ENCODE data around the gene PRR16.

The PRR16 gene

GRCh38 chr5:120518581-120518980 is 54.5 kb downstream of the PRR16 start:
- DNase-seq = no peak

DNA sequence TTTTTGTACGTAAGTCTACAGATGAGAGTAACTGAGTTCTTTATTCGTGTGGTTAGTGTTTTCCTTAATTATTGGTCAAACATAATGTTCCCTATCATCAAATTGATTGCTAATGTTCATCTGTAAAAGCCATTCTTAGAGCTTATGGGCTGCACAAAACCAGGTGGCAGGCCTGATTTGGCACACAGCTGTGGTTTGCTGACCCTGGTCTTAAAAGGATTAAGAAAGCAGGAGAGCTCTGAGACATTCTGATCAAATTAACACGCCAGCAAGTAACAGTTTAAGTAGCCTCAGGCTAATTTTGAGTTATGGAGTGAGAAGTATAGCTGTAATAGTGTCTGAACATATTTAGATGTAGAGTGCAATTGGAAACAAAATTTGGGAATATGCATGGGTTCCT is 63.2 kb downstream of the PRR16 start:
- no peak for DNase-seq

DNA sequence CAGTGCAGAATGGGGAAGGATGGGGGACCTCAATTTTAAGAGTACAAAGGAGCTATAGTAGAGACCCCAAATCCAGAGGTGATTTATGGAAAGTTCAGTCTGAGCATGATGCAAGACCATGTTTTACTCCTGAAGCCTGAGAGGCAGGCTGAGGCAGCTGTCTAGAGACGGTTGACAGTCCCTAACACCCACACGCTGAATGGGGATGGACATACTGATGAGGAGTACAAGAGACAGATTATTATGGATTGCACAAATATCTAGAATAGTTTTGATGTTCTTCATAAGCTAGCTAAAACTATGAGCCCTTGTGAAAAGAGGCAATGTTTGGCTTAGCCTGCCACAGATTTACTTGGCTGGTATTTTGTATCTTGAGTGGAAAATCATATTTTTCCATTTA is 64.5 kb downstream of the PRR16 start:
- DNase-seq = no peak

DNA sequence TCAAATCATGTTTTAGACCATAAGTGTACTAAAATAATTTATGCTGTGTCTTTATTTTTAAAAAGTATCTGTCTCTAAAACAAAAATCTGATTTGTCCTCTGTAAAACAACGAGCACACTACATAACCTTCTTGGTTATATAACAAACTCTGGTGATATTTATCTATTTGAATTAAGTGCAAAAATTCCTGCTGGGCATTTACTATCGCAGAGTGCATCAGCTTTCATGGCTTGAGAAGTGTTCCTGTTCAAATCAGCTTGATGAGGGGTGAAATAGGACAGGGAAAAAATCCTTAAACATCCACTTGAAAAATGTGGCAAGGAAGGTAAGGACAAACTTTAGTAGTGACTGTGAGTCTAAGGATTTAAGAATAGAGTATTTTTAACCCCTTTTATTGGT is 65.3 kb downstream of the PRR16 start:
- no peak for DNase-seq

DNA sequence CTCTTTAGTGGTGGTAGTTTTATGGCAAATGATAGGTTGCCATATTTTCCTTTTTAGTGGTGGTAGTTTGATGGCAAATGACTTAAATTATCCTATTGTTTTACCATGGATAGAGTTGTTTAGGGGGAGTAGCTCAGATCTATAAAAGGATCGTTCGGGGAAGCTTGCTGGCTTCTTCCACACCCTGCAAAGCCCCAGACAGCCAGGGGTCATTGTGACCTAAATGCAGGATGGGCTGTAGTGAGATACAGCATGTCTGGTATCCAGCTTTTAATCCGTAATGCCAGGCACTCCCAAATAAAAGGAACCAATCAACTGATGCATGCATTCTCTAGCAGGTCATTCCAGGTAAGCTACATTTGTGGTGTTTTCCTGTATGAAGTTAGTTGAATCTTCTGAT is 67.1 kb downstream of the PRR16 start:
- DNase-seq = no peak

DNA sequence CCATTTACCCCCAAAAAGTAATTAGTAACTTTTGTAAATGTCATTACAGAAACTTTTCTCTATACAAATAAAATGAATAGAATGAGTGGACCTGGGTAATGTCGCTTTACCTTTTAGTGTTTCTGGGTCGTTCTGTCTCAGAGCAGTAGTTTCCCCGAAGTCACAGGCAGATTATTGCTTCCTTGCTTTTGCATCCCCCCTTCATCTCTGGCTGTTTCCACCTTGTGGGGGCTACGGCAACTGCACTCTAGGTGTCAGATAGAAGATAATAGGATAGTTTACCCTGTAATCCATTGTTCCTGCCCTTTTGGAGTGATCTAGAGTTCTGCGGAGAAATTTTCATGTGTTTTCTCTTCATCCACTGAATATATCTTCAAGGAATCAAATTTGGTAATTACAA is 68.7 kb downstream of the PRR16 start:
- DNase-seq = no peak

- DNase-seq = no peak
These were observed 69.5 kb downstream of the PRR16 start for GRCh38 chr5:120533581-120533980.

DNA sequence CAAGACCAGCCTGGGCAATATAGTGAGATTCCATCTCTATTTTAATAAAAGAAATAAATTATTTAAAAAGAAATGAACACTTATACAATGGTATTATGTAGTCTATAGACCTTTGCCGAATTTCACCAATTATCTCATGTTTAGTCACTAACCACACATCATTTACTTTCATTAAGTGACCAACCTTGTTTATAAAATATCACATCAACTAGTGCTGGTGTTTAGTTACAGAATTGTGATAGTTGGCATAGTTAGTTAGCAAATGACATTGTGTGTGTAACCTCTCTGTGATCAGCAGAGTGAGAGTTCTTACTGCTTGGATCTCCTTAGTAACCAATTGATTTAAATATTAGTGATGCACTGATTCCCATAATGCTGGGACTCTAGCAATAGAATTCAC is 71.8 kb downstream of the PRR16 start:
- no peak for DNase-seq

- DNase-seq = no peak
These were observed 74.0 kb downstream of the PRR16 start for GRCh38 chr5:120538149-120538548.

GRCh38 chr5:120538644-120539043 is 74.5 kb downstream of the PRR16 start:
- DNase-seq = no peak

DNA sequence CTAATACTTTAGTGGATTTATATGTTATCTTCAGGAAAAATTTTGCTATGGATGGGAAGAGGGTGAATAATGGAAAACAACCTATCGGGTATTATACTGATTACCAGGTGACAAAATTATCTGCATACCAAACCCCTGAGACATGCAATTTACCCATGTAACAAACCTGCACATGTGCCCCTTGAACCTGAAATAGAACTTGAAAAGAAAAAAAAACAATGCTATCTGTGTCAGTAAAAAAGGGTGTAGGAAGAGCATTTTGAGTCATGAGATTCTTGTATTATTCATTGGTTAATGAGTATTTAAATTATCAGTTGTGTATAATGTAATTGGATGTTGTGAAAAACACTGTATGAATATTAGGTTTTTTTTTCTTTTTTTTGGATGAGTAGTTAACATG is 75.4 kb downstream of the PRR16 start:
- DNase-seq = no peak

DNA sequence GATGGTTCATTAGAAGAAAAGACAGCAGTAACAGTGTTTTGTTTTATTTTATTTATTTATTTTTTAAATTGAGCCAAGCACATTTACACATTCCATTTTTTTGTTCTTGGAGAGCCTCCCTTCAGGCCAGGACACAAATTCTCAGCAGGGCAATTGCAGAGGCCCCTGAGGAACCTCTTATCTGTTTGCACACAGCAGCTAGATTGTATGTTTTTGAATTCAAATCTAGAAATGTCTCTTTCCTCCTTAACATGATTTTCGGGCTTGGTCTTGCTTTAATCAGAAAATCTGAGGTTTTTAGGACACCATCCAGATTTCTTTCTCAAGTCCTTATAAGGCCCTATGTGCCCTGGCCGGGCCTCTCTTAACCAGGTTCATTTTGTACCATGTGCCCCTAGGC is 76.0 kb downstream of the PRR16 start:
- no peak for DNase-seq

DNA sequence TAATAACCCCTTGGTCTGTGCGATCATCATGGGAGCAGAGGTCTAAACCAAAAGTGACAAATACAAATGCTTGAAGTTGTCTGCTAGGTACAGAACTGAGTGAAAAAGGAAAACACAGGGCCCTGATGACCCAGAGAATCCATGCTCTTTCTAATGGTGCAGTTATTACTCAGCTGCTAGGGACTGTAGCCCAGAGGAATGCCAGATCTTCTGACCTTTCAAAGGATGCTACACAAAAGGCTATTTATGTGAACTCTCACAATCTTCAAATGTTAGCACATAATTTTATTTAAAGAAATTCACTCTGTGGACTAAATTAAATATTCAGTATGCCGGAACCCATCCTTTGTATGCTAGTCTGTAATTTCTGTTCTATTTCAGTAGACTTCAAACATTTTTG is 79.9 kb downstream of the PRR16 start:
- DNase-seq = no peak

GRCh38 chr5:120545007-120545406 is 80.9 kb downstream of the PRR16 start:
- no peak for DNase-seq

DNA sequence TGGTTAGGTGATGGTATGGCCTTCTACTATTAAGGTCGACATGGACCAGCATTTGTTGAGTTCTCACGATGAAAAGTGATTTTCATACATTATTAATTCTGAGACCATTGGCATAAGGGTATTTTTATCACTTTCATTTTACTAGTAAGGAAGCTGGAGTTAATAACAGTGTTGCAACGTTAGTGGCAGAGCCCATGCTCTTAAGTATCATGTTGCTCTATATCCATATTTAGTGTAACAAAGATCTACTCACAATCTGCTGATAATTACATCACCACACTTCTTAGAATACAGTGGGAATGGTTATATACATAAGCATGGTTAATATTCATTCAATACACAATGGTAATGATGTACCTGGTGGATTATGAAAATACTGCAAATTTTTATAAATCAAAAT is 81.9 kb downstream of the PRR16 start:
- DNase-seq = no peak

GRCh38 chr5:120546922-120547321 is 82.8 kb downstream of the PRR16 start:
- DNase-seq = no peak

- no peak for DNase-seq
These were observed 86.3 kb downstream of the PRR16 start for GRCh38 chr5:120550358-120550757.

- DNase-seq = no peak
These were observed 88.5 kb downstream of the PRR16 start for GRCh38 chr5:120552638-120553037.

GRCh38 chr5:120555345-120555744 is 91.2 kb downstream of the PRR16 start:
- no peak for DNase-seq

DNA sequence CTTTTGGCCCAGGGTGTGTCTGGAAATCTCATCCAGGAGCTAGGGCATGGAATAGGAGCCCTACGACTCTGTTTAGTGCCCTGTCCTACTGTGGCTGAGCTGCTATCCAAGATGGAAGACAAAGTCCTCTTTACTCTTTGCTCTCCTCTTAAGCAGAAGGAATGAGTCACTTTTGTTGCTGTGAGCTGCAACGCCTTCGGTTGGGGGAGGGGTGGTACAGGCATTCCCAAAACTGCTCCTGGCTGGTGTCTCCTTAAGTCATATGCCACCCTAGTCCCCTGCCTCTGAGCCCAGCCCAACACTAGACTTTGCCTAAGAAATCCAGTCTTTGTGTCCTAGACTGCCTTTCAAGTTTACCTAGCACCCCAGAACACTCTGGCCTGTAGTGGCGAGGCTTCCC is 99.9 kb downstream of the PRR16 start:
- no peak for DNase-seq

GRCh38 chr5:120567066-120567465 is 103.0 kb downstream of the PRR16 start:
- no peak for DNase-seq

DNA sequence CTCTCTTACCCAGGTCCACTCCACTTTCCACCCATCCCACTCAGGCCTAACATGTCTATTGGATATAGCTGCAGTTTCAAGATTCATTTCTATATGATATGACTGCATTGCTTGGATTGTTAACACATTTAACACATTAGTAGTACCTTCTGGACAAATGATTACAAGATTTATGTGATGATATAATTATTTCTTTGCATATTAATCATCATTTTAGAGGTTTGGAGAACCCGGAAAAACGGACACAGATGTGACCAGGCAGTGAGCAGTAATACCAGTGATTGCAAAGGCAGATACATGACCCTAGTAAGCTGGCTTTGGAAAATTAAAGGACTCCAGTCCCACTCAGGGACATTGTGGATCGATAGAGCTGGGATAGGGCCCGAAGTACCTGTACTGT is 103.8 kb downstream of the PRR16 start:
- DNase-seq = no peak

GRCh38 chr5:120568711-120569110 is 104.6 kb downstream of the PRR16 start:
- DNase-seq = no peak

GRCh38 chr5:120576588-120576987 is 112.5 kb downstream of the PRR16 start:
- no peak for DNase-seq

- DNase-seq = no peak
These were observed 118.5 kb downstream of the PRR16 start for GRCh38 chr5:120582635-120583034.

DNA sequence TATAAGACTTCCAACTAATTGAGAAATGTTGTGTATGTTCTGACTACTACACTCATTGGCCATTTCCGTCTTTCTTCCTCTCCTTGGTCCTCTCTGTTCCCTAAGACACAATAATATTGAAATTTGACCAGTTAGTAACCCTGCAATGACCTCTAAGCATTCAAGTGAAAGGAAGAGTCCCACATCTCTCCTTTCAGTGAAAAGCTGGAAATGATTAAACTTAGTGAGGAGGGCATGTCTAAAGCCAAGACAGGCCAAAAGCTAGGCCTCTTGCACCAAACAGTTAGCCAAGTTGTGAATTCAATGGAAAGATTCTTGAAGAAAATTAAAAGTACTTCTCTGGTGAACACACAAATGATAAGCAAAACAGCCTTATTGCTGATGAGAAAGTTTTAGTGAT is 122.5 kb downstream of the PRR16 start:
- no peak for DNase-seq
